ENCODE measurements around the gene ATG12. TPM values are rescaled to one million over a fixed set of nuclear protein-coding genes. Genes with fewer than 3 reads are reported as not detected.
A peak's percentile ranks its signal among the peaks of the same experiment; 100 is the strongest.

ATG12 gene
- total RNA-seq, 2 donors from 2014 or later = 32.6 to 89.8 TPM

DNA sequence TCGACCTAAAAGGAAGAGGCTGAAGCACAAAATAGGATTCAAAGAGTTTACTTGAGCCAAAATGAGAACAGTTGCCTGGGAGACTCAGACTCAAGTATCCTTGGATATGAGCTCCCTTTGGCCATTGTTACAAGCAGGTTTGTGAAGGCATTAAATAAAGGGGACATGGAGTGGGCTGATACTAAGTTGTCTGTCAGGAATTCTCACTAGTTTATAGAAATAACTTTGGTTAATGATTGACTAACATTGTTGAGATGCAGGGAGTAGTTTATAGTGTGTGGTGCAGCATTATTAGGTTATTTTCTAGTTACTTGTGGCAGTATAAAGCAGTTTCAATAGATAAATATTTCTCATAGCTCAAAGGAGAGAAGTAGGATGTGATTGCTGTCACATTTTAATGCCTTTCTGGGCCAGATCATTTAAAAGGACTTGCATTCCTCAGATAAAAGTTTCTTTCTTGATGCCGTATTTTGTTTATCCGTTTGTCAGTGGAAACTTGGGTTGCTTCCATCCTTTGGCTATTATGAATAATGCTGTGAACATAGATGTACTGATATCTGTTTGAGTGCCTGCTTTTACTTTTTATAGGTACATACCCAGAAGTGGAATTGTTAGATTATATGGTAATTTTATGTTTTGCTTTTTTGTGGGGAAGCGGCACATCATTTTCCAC is 9.5 kb upstream of the ATG12 start:
- no peak for TF ChIP-seq CTCF (IDR thresholded peaks at IDR 0.05)
- Histone ChIP-seq H3K4me3 (peak overlapping the region; percentile 31), H3K36me3 (no peaks in the 10 kb centered on the region), H3K4me1 (ENCODE audit: control insufficient read depth in 1 of 2, low read depth in 2 of 2) (peaks cover 9 to 33% of the 10 kb centered on the region in 2 donors), H3K27ac (peak overlapping the region; percentile 27 to 36), H3K9me3 (no peaks in the 10 kb centered on the region), H3K27me3 (replicated peaks; ENCODE audit: insufficient read depth) (no peaks in the 10 kb centered on the region)
- ATAC-seq (ENCODE audit: insufficient number of reproducible peaks, low FRiP score, low read depth) (no peak), DNase-seq (ENCODE audit: low spot score) (no peak)

GRCh38 chr5:115849258-115849798 is 8.0 kb upstream of the ATG12 start:
- no peak overlapping the region for H3K4me3 ChIP-seq
- ATAC-seq (ENCODE audit: insufficient number of reproducible peaks, low FRiP score, low read depth) (no peak), DNase-seq (ENCODE audit: low spot score) (no peak)
- no peaks in the 10 kb centered on the region for H3K36me3 ChIP-seq
- no peaks in the 10 kb centered on the region for H3K9me3 ChIP-seq
- no peak for TF ChIP-seq CTCF (IDR thresholded peaks at IDR 0.05)
- H3K4me1 ChIP-seq (ENCODE audit: control insufficient read depth in 1 of 2, low read depth in 2 of 2) = peaks cover 10 to 40% of the 10 kb centered on the region in 2 donors
- no peaks in the 10 kb centered on the region for H3K27me3 ChIP-seq (replicated peaks; ENCODE audit: insufficient read depth)
- H3K27ac ChIP-seq = no peak overlapping the region

DNA sequence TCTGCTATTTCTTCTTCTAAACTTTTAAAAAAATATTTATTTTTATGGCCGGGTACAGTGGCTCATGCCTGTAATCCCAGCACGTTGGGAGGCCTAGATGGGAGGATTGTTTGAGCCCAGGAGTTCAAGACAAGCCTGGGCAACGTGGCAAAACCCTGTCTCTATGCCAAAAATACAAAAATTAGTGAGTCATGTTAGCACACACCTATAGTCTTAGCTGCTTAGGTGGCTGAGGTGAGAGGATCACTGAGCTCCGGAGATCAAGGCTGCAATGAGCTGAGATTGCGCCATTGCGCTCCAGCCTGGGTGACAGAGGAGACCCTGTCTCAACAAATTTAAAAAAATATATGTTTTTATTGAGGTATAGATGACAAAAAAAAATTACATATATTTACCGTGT is 5.9 kb upstream of the ATG12 start:
- Histone ChIP-seq H3K4me3 (no peak overlapping the region), H3K36me3 (no peaks in the 10 kb centered on the region), H3K27me3 (replicated peaks; ENCODE audit: insufficient read depth) (no peaks in the 10 kb centered on the region), H3K9me3 (no peaks in the 10 kb centered on the region), H3K4me1 (ENCODE audit: control insufficient read depth in 1 of 2, low read depth in 2 of 2) (peaks cover 16 to 53% of the 10 kb centered on the region in 2 donors), H3K27ac (no peak overlapping the region)
- ATAC-seq (ENCODE audit: insufficient number of reproducible peaks, low FRiP score, low read depth) = no peak
- no peak for TF ChIP-seq CTCF (IDR thresholded peaks at IDR 0.05)
- DNase-seq (ENCODE audit: low spot score) = no peak

DNA sequence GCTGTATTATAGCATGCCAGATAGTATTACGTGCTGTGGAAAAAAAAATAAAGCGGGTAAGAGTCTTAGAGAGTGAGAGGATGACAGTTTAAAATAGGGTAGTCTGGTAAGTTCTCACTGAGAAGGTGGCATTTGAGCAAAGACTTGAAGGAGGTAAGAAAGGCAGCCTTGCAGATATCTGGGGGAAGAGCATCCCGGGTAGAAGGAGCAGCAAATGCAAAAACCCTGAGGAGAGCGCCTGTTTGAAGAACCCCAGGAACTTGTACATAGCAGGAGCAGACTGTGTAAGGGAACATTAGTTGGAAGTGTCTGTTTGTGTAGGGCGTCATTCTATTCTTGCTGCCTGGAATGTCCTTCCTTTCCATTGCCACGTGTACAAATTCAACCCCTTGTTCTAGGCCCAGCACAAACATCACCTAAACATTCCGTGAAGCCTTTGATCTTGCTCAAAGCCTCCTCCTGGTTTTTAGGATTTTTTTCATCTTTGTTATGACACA is 3.0 kb upstream of the ATG12 start:
- H3K27ac ChIP-seq = peak overlapping the region; percentile 47 to 51
- H3K4me3 ChIP-seq = peak overlapping the region; percentile 92
- H3K4me1 ChIP-seq (ENCODE audit: control insufficient read depth in 1 of 2, low read depth in 2 of 2) = peaks cover 21 to 47% of the 10 kb centered on the region in 2 donors
- TF ChIP-seq CTCF (IDR thresholded peaks at IDR 0.05) = no peak
- no peaks in the 10 kb centered on the region for H3K27me3 ChIP-seq (replicated peaks; ENCODE audit: insufficient read depth)
- ATAC-seq (ENCODE audit: insufficient number of reproducible peaks, low FRiP score, low read depth) = no peak
- H3K36me3 ChIP-seq = no peaks in the 10 kb centered on the region
- no peaks in the 10 kb centered on the region for H3K9me3 ChIP-seq
- no peak for DNase-seq (ENCODE audit: low spot score)

DNA sequence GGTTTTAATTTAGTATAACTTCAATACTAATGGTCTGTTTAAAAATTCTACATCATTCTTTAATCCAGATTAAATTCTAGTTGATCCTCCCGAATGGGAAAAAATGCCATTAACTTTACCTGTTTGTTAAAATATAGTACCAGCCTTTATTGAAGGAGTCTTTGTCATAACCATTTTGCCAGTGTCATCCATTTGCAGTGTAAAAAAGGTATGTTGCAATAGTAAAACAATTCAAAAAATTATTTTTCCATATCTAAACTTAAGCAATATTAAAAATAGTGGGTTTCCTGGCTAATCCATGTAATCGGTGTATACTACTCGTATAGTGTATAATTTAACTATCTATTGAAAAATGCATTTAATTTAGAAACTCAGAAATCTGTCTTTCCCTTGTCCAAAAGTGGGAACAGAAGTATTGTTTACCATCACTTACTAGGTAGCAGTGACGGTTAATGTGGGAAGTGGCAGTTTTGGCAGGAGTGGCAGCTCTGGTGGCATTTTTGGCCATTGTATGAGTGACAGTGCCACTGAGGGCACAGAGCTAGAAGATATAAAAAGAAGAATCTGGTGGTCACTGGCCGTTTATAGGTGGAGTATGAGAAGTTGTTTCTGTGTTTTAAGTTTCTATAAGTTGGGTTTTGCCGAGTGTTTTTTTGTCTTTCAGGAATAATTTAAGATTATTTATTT is 2.2 kb upstream of the ATG12 start:
- Histone ChIP-seq H3K4me3 (peak overlapping the region; percentile 92), H3K27me3 (replicated peaks; ENCODE audit: insufficient read depth) (no peaks in the 10 kb centered on the region), H3K36me3 (no peaks in the 10 kb centered on the region), H3K27ac (peak overlapping the region; percentile 50 to 93), H3K9me3 (no peaks in the 10 kb centered on the region), H3K4me1 (ENCODE audit: control insufficient read depth in 1 of 2, low read depth in 2 of 2) (peaks cover 26 to 48% of the 10 kb centered on the region in 2 donors)
- no peak for ATAC-seq (ENCODE audit: insufficient number of reproducible peaks, low FRiP score, low read depth)
- DNase-seq (ENCODE audit: low spot score) = no peak
- TF ChIP-seq CTCF (IDR thresholded peaks at IDR 0.05) = no peak

Measured in thoracic aorta (tissue), 2 donors.